IMR-90 (cell line): ENCODE data around the gene CACNB2. TPM values are rescaled to one million over a fixed set of nuclear protein-coding genes. Genes with fewer than 3 reads are reported as not detected.
"Not testable (repeated sequence)": the region's sequence is repeated elsewhere in the genome, so short reads cannot be mapped to it uniquely, and the experiment has no call there.

ENCODE experiments used
- ATAC-seq: fragments of 200-7000 bp; cut with Tn5 transposase; 2 replicates; pipeline ENCODE4 v1.9.1; 2020; ENCODE audit warnings: low read depth, mild to moderate bottlenecking, moderate library complexity
- BruUV-seq: library from RNA; stranded (reverse); fragments of 400-500 nt; replicated peaks from 2 replicates; lab custom pipeline; 2021; lab: Mats Ljungman, UMichigan
- CTCF ChIA-PET: fragments of 300-600 bp; formaldehyde crosslinking; extraction: SDS; loops from one replicate; lab custom pipeline; 2021; ENCODE audit warnings: antibody characterized with exemption; lab: Yijun Ruan, JAX
- POLR2A ChIA-PET: fragments of 300-600 bp; sonication (Branson Sonifier 250); formaldehyde crosslinking; loops from one replicate; lab custom pipeline; 2022; ENCODE audit warnings: antibody characterized with exemption; ENCODE audit not compliant: unreplicated experiment; lab: Charles Lee
- DNase-seq: peaks from one replicate; pipeline ENCODE4 v3.0.0; 2013
- H2AFZ ChIP-seq: replicated peaks from 2 replicates; pipeline ENCODE3; 2013; ENCODE audit warnings: low read length, mild to moderate bottlenecking; ENCODE audit not compliant: poor library complexity
- H2AK5ac ChIP-seq: 2 replicates; pipeline ENCODE4 v1.6.1; 2013; ENCODE audit warnings: low read depth, low read length, inconsistent platforms
- H2AK9ac ChIP-seq: replicated peaks from 2 replicates; pipeline ENCODE3; 2013; ENCODE audit warnings: mild to moderate bottlenecking, low read depth, low read length, moderate library complexity; ENCODE audit not compliant: poor library complexity
- H2BK120ac ChIP-seq: 2 replicates; pipeline ENCODE4 v1.6.1; 2013; ENCODE audit warnings: low read depth, low read length, inconsistent platforms
- H2BK15ac ChIP-seq: 3 replicates; pipeline ENCODE4 v1.6.1; 2013; ENCODE audit warnings: low read depth, low read length, inconsistent platforms
- H2BK20ac ChIP-seq: 2 replicates; pipeline ENCODE4 v1.6.1; 2013; ENCODE audit warnings: low read depth, mild to moderate bottlenecking, inconsistent platforms, low read length, moderate library complexity
- H2BK5ac ChIP-seq: 2 replicates; pipeline ENCODE4 v1.6.1; 2013; ENCODE audit warnings: mild to moderate bottlenecking, low read depth, low read length, inconsistent platforms; ENCODE audit not compliant: poor library complexity, severe bottlenecking
- H3K14ac ChIP-seq: replicated peaks from 2 replicates; pipeline ENCODE4 v1.6.1; 2013; ENCODE audit warnings: low read depth, low read length, inconsistent platforms
- H3K18ac ChIP-seq: 2 replicates; pipeline ENCODE4 v1.6.1; 2013; ENCODE audit warnings: low read depth, low read length, control low read depth
- H3K23ac ChIP-seq: 2 replicates; pipeline ENCODE4 v1.6.1; 2013; ENCODE audit warnings: low read depth, low read length, inconsistent platforms
- H3K27ac ChIP-seq: 2 replicates; pipeline ENCODE4 v1.5.1; 2013; ENCODE audit warnings: mild to moderate bottlenecking, control low read depth, low read length; ENCODE audit not compliant: insufficient read depth
- H3K27me3 ChIP-seq: 2 replicates; pipeline ENCODE4 v1.6.1; 2013; ENCODE audit warnings: low read length; ENCODE audit not compliant: control insufficient read depth, insufficient read depth
- H3K36me3 ChIP-seq: 2 replicates; pipeline ENCODE4 v1.6.1; 2013; ENCODE audit warnings: low read length, mixed read lengths; ENCODE audit not compliant: control insufficient read depth, insufficient read depth
- H3K4ac ChIP-seq: 2 replicates; pipeline ENCODE4 v1.6.1; 2013; ENCODE audit warnings: low read depth, low read length, inconsistent platforms
- H3K4me1 ChIP-seq: 2 replicates; pipeline ENCODE4 v1.6.1; 2013; ENCODE audit warnings: low read length, mixed read lengths; ENCODE audit not compliant: control insufficient read depth, insufficient read depth
- H3K4me2 ChIP-seq: 2 replicates; pipeline ENCODE4 v1.6.1; 2013; ENCODE audit warnings: low read depth, mild to moderate bottlenecking, control low read depth, low read length, moderate library complexity
- H3K4me3 ChIP-seq: 2 replicates; pipeline ENCODE4 v1.5.1; 2013; ENCODE audit warnings: low read depth, mild to moderate bottlenecking, control low read depth, low read length, moderate library complexity; ENCODE audit not compliant: insufficient read depth
- H3K56ac ChIP-seq: 2 replicates; pipeline ENCODE4 v1.6.1; 2013; ENCODE audit warnings: low read length, inconsistent platforms; ENCODE audit not compliant: insufficient read depth; ENCODE audit errors: extremely low read depth
- H3K79me1 ChIP-seq, 2 experiments: 2 replicates each; pipeline ENCODE4 v1.6.1; 2013; ENCODE audit warnings: low read length in 2 of 2, inconsistent platforms in 1 of 2, low read depth in 1 of 2
- H3K9ac ChIP-seq: 2 replicates; pipeline ENCODE4 v1.6.1; 2013; ENCODE audit warnings: low read depth, low read length, control low read depth
- H3K9me1 ChIP-seq: 2 replicates; pipeline ENCODE4 v1.6.1; 2013; ENCODE audit warnings: low read length, inconsistent platforms; ENCODE audit not compliant: insufficient read depth
- H3K9me3 ChIP-seq: 2 replicates; pipeline ENCODE4 v1.6.1; 2013; ENCODE audit warnings: low read length; ENCODE audit not compliant: control insufficient read depth, insufficient read depth
- H4K20me1 ChIP-seq: 2 replicates; pipeline ENCODE4 v1.6.1; 2013; ENCODE audit warnings: low read length, inconsistent platforms; ENCODE audit not compliant: insufficient read depth
- H4K5ac ChIP-seq: 2 replicates; pipeline ENCODE4 v1.6.1; 2013; ENCODE audit warnings: mild to moderate bottlenecking, low read depth, low read length, control low read depth
- H4K8ac ChIP-seq, 2 experiments: 2 replicates each; pipeline ENCODE4 v1.6.1; 2013; ENCODE audit warnings: low read depth in 2 of 2, low read length in 2 of 2, control low read depth in 1 of 2, inconsistent platforms in 1 of 2
- H4K91ac ChIP-seq: 2 replicates; pipeline ENCODE4 v1.6.1; 2013; ENCODE audit warnings: low read depth, low read length, inconsistent platforms; ENCODE audit not compliant: insufficient read depth
- WGBS, 2 experiments: methylation state at CpG; one replicate each; pipeline versions ENCODE4 v1.1.5 to v1.1.7; 2013; ENCODE audit warnings: missing lambda C conversion rate in 2 of 2; ENCODE audit not compliant: insufficient read length in 1 of 2; ENCODE audit errors: extremely low coverage in 2 of 2; 5-methylcytosine and 5-hydroxymethylcytosine counted together
- dilution Hi-C: fragments of 300-500 bp; cut with HindIII; formaldehyde crosslinking; loops from one replicate; pipeline ENCODE4 v1.14.3; 2018; ENCODE audit warnings: low sequenced_read_pairs; ENCODE audit not compliant: unreplicated experiment
- in situ Hi-C: fragments of 300-500 bp; cut with MboI; formaldehyde crosslinking; loops from 3 replicates; pipeline ENCODE4 v1.14.3; 2019; ENCODE audit warnings: low sequenced_read_pairs, inconsistent platforms, mixed read lengths
- intact Hi-C: fragments of 100-400 bp; cut with micrococcal nuclease; formaldehyde crosslinking; loops from 2 replicates; pipeline ENCODE4 v1.10.0; 2022
- polyA plus RNA-seq, 3 experiments: library from polyadenylated mRNA; depleted of rRNA; stranded (reverse); fragments of >200 nt; gene quantifications; 2 replicates each; pipeline ENCODE4 v1.2.3, GENCODE V29; 2012; ENCODE audit warnings: low replicate concordance in 1 of 3
- total RNA-seq: library from RNA; depleted of rRNA; stranded (reverse); fragments of >200 nt; gene quantifications from 2 replicates; pipeline ENCODE4 v1.2.3, GENCODE V29; 2012

Gene CACNB2
- total and polyA plus RNA-seq, 2 of the 4 experiments (the other 2 are of a cell fraction): 0.36 TPM

DNA sequence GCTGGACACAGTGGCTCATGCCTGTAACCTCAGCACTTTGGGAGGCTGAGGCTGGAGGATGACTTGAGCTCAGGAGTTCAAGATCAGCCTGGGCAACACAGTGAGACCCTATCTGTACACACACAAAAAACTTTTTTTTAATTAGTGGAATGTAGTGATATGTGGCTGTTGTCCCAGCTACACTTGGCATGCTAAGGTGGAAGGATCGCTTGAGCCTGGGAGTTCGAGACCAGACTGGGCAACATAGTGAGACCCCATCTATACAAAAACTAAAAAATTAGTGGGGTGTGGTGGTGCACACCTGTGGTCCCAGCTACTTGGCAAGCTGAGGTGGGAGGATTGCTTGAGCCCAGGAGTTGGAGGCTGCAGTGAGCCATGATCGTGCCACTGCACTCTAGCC lies 68.0 kb downstream of the CACNB2 start:
- POLR2A ChIA-PET: interaction anchor here (0.9 kb wide), 1 partner anchor 382 kb away, joined by 3 read pairs; no protein-coding TSS in a partner anchor
- H3K9me3 ChIP-seq, H2AFZ ChIP-seq, H3K4ac ChIP-seq, H4K5ac ChIP-seq, H3K56ac ChIP-seq, H2AK9ac ChIP-seq, BruUV-seq, H3K27ac ChIP-seq, H3K27me3 ChIP-seq, DNase-seq, H4K91ac ChIP-seq, H3K36me3 ChIP-seq, H4K8ac ChIP-seq, H2BK15ac ChIP-seq, H4K20me1 ChIP-seq, H3K23ac ChIP-seq, H3K18ac ChIP-seq, H2AK5ac ChIP-seq, ATAC-seq, H2BK120ac ChIP-seq, H3K4me1 ChIP-seq, H3K4me3 ChIP-seq, dilution Hi-C loops, H2BK20ac ChIP-seq, H3K79me1 ChIP-seq, in situ Hi-C loops, H3K4me2 ChIP-seq, H3K9ac ChIP-seq, H2BK5ac ChIP-seq, H3K14ac ChIP-seq, H3K9me1 ChIP-seq: not testable (repeated sequence)
- intact Hi-C loops: loop anchor here (5.0 kb wide), 1 partner anchor 51 kb away; no protein-coding TSS in a partner anchor
- CTCF ChIA-PET: interaction anchor here (1.0 kb wide), 1 partner anchor 8 kb away, joined by 3 read pairs; no protein-coding TSS in a partner anchor
- no CpG with 5 or more reads among the region's 3 CpGs for WGBS, 2 experiments
